ENCODE measurements around the gene CCR6.

- TF ChIP-seq CTCF (IDR thresholded peaks at IDR 0.05 in 4 of 5, conservative IDR thresholded peaks at IDR 0.05 in 1 of 5) (no peak), POLR2A (IDR thresholded peaks at IDR 0.05) (no peak)
Measured at GRCh38 chr6:167129562-167129961, 6.7 kb downstream of the CCR6 start.

Measured in gastrocnemius medialis (tissue), 4 donors.